DMS79 (cell line): ENCODE measurements around the gene OPN1MW.
"Not testable (repeated sequence)": the region's sequence is repeated elsewhere in the genome, so short reads cannot be mapped to it uniquely, and the experiment has no call there.

Experiments
- DNase-seq: peaks from one replicate; lab custom pipeline; 2025; lab: John Stamatoyannopoulos, UW

OPN1MW gene

GRCh38 chrX:154211057-154211456 is 28.7 kb downstream of the OPN1MW start:
- not testable (repeated sequence) for DNase-seq

GRCh38 chrX:154211499-154211898 is 29.1 kb downstream of the OPN1MW start:
- DNase-seq = not testable (repeated sequence)

- not testable (repeated sequence) for DNase-seq
These were observed 37.1 kb downstream of the OPN1MW start, which contains the start of gene OPN1MW2 for GRCh38 chrX:154219456-154219855. Gene OPN1MW2, plus strand, starts transcription at chrX:154219756. Its CDS starts 60 bp downstream, at chrX:154219816.

GRCh38 chrX:154225292-154225691 is 42.9 kb downstream of the OPN1MW start:
- not testable (repeated sequence) for DNase-seq

- DNase-seq = not testable (repeated sequence)
These were observed 44.3 kb downstream of the OPN1MW start for GRCh38 chrX:154226706-154227105.

GRCh38 chrX:154231443-154231842 is 49.0 kb downstream of the OPN1MW start:
- DNase-seq = not testable (repeated sequence)

GRCh38 chrX:154233620-154234019 is 51.2 kb downstream of the OPN1MW start:
- not testable (repeated sequence) for DNase-seq

- DNase-seq = not testable (repeated sequence)
These were observed 56.7 kb downstream of the OPN1MW start for GRCh38 chrX:154238939-154239559.

GRCh38 chrX:154239982-154240503 is 57.6 kb downstream of the OPN1MW start:
- DNase-seq = not testable (repeated sequence)
